Erythroblast (primary cell): ENCODE results near the gene ELF1.

Experiments used
- GATA1 ChIP-seq: IDR thresholded peaks from 2 replicates; pipeline ENCODE4 v1.6.1; 2011; ENCODE audit warnings: low read depth, mild to moderate bottlenecking, control low read depth, low read length, moderate library complexity
- POLR2A ChIP-seq: IDR thresholded peaks from 2 replicates; pipeline ENCODE4 v1.6.1; 2011; ENCODE audit warnings: mild to moderate bottlenecking, low read length

GRCh38 chr13:41012536-41012935 is 6.6 kb downstream of the ELF1 start:
- TF ChIP-seq POLR2A (no peak), GATA1 (no peak)
